ENCODE data around the gene SCN3B. TPM values are rescaled to one million over a fixed set of nuclear protein-coding genes. Genes with fewer than 3 reads are reported as not detected.

Gene SCN3B
- total RNA-seq, 2 experiments from 2014 or later, result 0.03 TPM; not detected in 1

DNA sequence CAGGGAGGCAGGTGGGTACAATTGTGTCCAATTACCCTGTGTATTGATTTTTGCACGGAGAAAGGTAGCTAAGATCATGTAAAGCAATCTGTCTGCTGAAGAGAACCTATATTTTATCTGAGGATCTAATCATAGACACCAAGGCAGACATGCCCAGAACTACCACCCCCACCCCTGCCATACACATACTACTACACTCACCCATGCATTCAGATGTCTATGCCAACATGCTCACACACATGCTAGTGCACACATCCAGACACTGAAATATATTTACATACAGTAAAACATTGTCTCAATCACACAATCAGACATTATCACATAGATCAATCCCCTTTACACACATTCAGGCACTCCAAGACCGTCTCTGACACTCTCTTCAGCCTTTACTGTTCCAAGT is 1.8 kb downstream of the SCN3B start:
- CTCF ChIA-PET, result interaction anchor here (0.7 to 3.9 kb wide), 4 partner anchors 21 to 340 kb away, joined by 3 to 14 read pairs (median 4); no protein-coding TSS in a partner anchor
- POLR2A ChIA-PET, result no interaction called here
- Mint-ChIP-seq H3K9me3 (no peaks in the 10 kb centered on the region), H3K27ac (no peak overlapping the region), H3K4me3 (no peak overlapping the region), H3K4me1 (peaks cover 9% of the 10 kb centered on the region), H3K27me3 (peaks cover 46% of the 10 kb centered on the region), H3K36me3 (ENCODE audit: low read depth) (no peaks in the 10 kb centered on the region)
- DNase-seq, result no peak

- Mint-ChIP-seq H3K27me3 (peaks cover 46% of the 10 kb centered on the region), H3K4me1 (peaks cover 9% of the 10 kb centered on the region), H3K9me3 (no peaks in the 10 kb centered on the region), H3K36me3 (ENCODE audit: low read depth) (no peaks in the 10 kb centered on the region), H3K4me3 (no peak overlapping the region), H3K27ac (no peak overlapping the region)
- CTCF ChIA-PET, result no interaction called here
- POLR2A ChIA-PET, result no interaction called here
- DNase-seq, result no peak
Observed at GRCh38 chr11:123650901-123651300, 3.5 kb downstream of the SCN3B start.

DNA sequence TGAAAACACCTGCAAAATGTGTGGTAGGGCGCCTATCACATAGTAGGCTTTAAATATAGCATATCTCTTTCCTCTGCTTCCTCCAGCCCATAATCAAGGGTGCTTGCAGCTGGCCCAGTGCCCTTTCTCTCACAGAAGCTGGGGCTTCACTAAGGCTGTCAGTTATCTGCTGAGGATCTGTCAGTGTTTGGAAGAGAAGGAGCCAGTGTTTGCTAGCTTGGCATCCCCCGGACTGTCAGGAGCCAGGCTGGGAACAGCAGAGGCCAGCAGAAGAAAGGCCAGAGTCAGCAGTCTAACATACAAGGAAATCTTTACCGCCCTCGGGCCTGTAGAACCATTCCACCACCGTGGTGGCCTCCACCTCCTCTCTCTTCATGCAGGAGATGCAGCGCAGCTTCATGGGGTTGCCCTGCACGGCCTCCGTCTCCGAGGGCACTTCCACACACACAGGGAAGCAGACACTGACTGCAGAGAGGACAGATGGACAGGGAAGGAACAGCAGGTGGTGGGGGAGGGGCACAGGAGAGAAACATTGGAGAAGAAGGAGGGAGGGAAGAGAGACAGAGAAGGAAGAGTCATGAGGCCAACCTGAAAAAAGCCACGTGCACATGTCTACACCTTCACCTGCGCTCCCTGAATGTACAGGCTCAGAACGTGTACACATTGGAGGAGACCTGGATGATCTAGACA is 9.0 kb downstream of the SCN3B start:
- ChIA-PET POLR2A (no interaction called here), CTCF (interaction anchor here (1.4 to 2.9 kb wide), 2 partner anchors 62 to 65 kb away, joined by 7 to 22 read pairs; no protein-coding TSS in a partner anchor)
- H3K4me1 Mint-ChIP-seq, result no peaks in the 10 kb centered on the region
- DNase-seq, result no peak
- H3K27ac Mint-ChIP-seq, result no peak overlapping the region
- no peak overlapping the region for H3K4me3 Mint-ChIP-seq
- peaks cover 15% of the 10 kb centered on the region for H3K27me3 Mint-ChIP-seq
- H3K9me3 Mint-ChIP-seq, result no peaks in the 10 kb centered on the region
- H3K36me3 Mint-ChIP-seq (ENCODE audit: low read depth), result no peaks in the 10 kb centered on the region

DNA sequence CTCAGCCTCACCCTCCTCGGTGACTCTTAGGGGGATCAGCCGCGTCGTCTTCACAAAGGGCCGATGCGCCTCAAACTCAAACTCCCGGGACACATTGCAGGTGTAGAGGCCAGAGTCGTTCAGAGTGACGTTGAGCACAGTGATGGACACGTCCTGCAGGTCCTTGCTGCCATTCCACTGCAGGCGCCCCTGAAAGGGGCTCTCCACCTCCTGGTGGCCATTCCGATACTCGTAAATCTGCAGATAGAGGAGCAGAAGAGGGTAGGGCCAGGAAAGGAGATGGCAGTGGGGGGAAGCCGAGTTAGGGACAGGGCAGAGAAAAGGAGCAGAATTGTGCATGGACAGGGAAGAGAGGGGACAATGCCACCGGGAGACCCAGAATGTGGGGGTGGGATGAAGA is 12.0 kb downstream of the SCN3B start:
- no peak overlapping the region for H3K4me3 Mint-ChIP-seq

GRCh38 chr11:123641495-123641840 is 13.0 kb downstream of the SCN3B start:
- ChIA-PET CTCF (interaction anchor here (0.9 to 2.2 kb wide), 7 partner anchors 11 to 70 kb away, joined by 3 to 11 read pairs (median 3); no protein-coding TSS in a partner anchor), POLR2A (no interaction called here)
- no peaks in the 10 kb centered on the region for H3K4me1 Mint-ChIP-seq
- H3K27me3 Mint-ChIP-seq, result peaks cover 9% of the 10 kb centered on the region
- DNase-seq, result no peak
- no peak overlapping the region for H3K27ac Mint-ChIP-seq
- H3K9me3 Mint-ChIP-seq, result no peaks in the 10 kb centered on the region
- H3K36me3 Mint-ChIP-seq (ENCODE audit: low read depth), result no peaks in the 10 kb centered on the region
- H3K4me3 Mint-ChIP-seq, result no peak overlapping the region

More for the DNA sequence above, 12.0 kb downstream of the SCN3B start:
- ChIA-PET POLR2A (no interaction called here), CTCF (interaction anchor here (1.0 to 1.5 kb wide), 4 partner anchors 23 to 69 kb away, joined by 3 to 11 read pairs (median 5); no protein-coding TSS in a partner anchor)
- DNase-seq, result no peak
- peaks cover 13% of the 10 kb centered on the region for H3K27me3 Mint-ChIP-seq
- H3K27ac Mint-ChIP-seq, result no peak overlapping the region
- H3K36me3 Mint-ChIP-seq (ENCODE audit: low read depth), result no peaks in the 10 kb centered on the region
- H3K4me1 Mint-ChIP-seq, result no peaks in the 10 kb centered on the region
- no peaks in the 10 kb centered on the region for H3K9me3 Mint-ChIP-seq

GRCh38 chr11:123640677-123641494 is 13.5 kb downstream of the SCN3B start:
- Mint-ChIP-seq H3K9me3 (no peaks in the 10 kb centered on the region), H3K27me3 (peaks cover 4% of the 10 kb centered on the region), H3K4me3 (no peak overlapping the region), H3K27ac (no peak overlapping the region), H3K36me3 (ENCODE audit: low read depth) (no peaks in the 10 kb centered on the region), H3K4me1 (no peaks in the 10 kb centered on the region)
- DNase-seq, result peak; percentile 51
- ChIA-PET CTCF (interaction anchor here (0.5 to 2.5 kb wide), 12 partner anchors 10 to 74 kb away, joined by 3 to 24 read pairs (median 3); no protein-coding TSS in a partner anchor), POLR2A (no interaction called here)

DNA sequence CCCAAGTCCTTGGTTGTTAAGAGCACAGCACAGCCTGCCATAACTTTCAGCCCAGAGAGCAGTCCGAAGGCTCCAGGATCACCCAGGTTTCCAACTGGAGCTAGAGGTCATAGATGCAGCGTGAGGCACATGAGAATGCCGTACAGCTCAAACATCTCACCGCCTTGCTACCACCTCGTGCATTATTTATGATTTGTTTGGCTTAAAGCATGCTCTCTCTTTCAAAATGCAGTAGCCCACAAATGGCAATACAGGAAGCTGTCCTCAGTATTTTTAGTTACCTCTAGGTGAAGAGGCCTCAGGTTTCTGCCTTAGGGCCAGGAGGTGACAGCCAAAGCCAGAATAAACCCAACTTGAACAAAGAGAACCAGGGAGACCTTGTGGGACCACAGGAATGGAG is 14.4 kb downstream of the SCN3B start:
- DNase-seq, result no peak
- no peaks in the 10 kb centered on the region for H3K4me1 Mint-ChIP-seq
- ChIA-PET CTCF (interaction anchor here (0.5 to 2.5 kb wide), 6 partner anchors 10 to 75 kb away, joined by 3 to 24 read pairs (median 4); no protein-coding TSS in a partner anchor), POLR2A (no interaction called here)
- peaks cover 7% of the 10 kb centered on the region for H3K27me3 Mint-ChIP-seq
- H3K27ac Mint-ChIP-seq, result no peak overlapping the region
- H3K4me3 Mint-ChIP-seq, result no peak overlapping the region
- no peaks in the 10 kb centered on the region for H3K9me3 Mint-ChIP-seq
- H3K36me3 Mint-ChIP-seq (ENCODE audit: low read depth), result no peaks in the 10 kb centered on the region

DNA sequence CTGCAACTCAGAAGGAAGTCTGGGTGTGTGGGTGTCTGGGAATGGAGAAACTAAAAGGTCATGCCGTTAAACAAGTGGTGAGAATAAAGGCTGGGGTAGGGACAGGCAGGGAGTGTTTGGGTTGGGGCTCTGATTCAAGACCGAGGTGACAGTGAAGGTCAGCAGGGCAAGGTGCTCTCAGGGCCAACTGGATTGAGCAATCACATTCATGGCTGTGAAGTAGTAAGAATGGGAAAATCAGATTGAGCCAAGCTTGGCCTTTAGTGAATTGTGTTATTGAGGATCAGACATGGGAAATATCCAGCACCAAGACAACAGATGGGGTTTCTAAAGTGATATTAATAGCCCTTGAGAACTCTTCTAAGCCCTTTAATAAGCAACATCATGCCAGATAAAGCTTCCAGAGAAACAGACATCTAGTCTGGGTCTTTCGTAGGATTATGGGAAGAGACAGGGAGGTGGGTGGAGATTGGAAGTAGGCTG is 24.3 kb downstream of the SCN3B start:
- no peak for DNase-seq
- Mint-ChIP-seq H3K4me3 (no peak overlapping the region), H3K36me3 (ENCODE audit: low read depth) (peaks cover 14% of the 10 kb centered on the region), H3K27me3 (peaks cover 22% of the 10 kb centered on the region), H3K9me3 (no peaks in the 10 kb centered on the region), H3K4me1 (no peaks in the 10 kb centered on the region), H3K27ac (no peak overlapping the region)
- ChIA-PET CTCF (interaction anchor here (0.6 to 1.5 kb wide), 2 partner anchors 10 to 1122 kb away, joined by 3 to 7 read pairs; partner anchors contain the start of gene VSIG2), POLR2A (no interaction called here)

DNA sequence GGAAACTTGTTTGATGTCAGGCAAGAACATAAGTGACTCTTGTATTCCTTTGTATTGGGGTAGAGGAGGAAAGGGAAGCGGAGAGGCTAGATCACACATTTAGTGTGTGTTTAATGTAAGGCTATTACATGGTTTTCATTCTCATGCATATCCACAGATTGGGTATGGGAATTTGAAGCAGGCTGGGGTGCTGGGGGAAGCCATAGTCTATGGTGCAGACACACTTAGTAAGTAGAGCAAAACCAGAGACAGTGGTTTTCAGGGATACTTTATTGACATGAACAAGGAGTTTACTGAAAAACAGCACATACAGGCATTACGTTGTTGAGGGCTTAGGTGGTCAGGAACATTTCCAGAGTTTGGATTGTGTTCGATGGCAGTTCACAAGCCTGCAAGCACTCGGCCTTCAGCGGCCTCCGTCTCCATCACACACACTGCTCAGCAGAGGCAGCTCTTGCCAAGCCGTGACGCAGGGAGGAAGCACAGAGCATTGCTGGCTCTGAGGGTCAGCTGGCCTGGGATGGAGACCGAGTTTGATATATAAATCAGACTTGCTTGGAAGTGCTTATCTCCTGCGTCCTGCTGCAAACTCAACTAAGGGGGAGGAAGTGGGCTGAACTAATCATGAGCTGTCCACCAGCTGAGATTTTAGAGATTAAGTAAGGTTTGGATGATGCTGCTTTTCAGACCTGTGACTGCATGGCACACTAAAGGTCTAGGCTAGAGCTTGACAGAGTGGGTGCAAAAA is 25.3 kb downstream of the SCN3B start:
- Mint-ChIP-seq H3K27me3 (peaks cover 14% of the 10 kb centered on the region), H3K4me1 (no peaks in the 10 kb centered on the region), H3K4me3 (no peak overlapping the region), H3K27ac (no peak overlapping the region), H3K36me3 (ENCODE audit: low read depth) (peaks cover 20% of the 10 kb centered on the region), H3K9me3 (no peaks in the 10 kb centered on the region)
- ChIA-PET CTCF (no interaction called here), POLR2A (no interaction called here)
- DNase-seq, result no peak

DNA sequence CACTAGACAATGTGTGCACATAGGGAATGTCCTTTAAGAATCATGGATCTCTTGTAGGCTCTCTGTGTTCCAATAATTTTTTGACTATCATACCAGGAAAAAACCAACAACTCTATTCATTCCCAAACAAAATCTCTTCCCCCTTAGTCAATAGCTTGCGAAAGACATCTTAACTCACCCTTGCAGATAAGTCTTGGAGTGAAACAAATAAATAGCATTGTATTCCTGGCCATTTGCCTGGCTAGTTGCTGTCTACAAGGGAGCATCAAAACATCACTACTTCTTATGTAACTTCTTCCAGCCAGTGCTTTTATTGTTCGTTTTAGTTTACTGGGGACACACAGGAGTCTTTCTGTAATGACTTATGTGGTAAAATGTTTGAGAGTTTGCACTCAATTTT is 29.4 kb downstream of the SCN3B start:
- POLR2A ChIA-PET, result no interaction called here
- no peaks in the 10 kb centered on the region for H3K4me1 Mint-ChIP-seq

GRCh38 chr11:123622576-123622975 is 31.8 kb downstream of the SCN3B start:
- no peak for DNase-seq
- Mint-ChIP-seq H3K27me3 (no peaks in the 10 kb centered on the region), H3K4me3 (no peak overlapping the region), H3K9me3 (no peaks in the 10 kb centered on the region), H3K36me3 (ENCODE audit: low read depth) (peaks cover 63% of the 10 kb centered on the region), H3K27ac (no peak overlapping the region), H3K4me1 (no peaks in the 10 kb centered on the region)
- ChIA-PET CTCF (no interaction called here), POLR2A (no interaction called here)

More for the DNA sequence above, 29.4 kb downstream of the SCN3B start:
- H3K27ac Mint-ChIP-seq, result no peak overlapping the region
- CTCF ChIA-PET, result no interaction called here
- H3K36me3 Mint-ChIP-seq (ENCODE audit: low read depth), result peaks cover 39% of the 10 kb centered on the region
- H3K9me3 Mint-ChIP-seq, result no peaks in the 10 kb centered on the region
- peaks cover 3% of the 10 kb centered on the region for H3K27me3 Mint-ChIP-seq
- DNase-seq, result no peak
- H3K4me3 Mint-ChIP-seq, result no peak overlapping the region

- ChIA-PET CTCF (interaction anchor here (0.6 to 1.2 kb wide), 3 partner anchors 9 to 370 kb away, joined by 3 read pairs; no protein-coding TSS in a partner anchor), POLR2A (no interaction called here)
- H3K4me1 Mint-ChIP-seq, result no peaks in the 10 kb centered on the region
Observed at GRCh38 chr11:123616505-123617198, 37.8 kb downstream of the SCN3B start.

More at GRCh38 chr11:123616505-123617198, 37.8 kb downstream of the SCN3B start:
- Mint-ChIP-seq H3K36me3 (ENCODE audit: low read depth) (peaks cover 71% of the 10 kb centered on the region), H3K4me3 (no peak overlapping the region), H3K9me3 (no peaks in the 10 kb centered on the region), H3K27ac (no peak overlapping the region), H3K27me3 (no peaks in the 10 kb centered on the region)
- DNase-seq, result no peak
